Transverse colon (tissue), 3 donors: ENCODE data around the gene MGAT5.

ENCODE experiments used
- POLR2A ChIP-seq: fragments of 450-650 bp; IDR thresholded peaks from one replicate; pipeline ENCODE4 v1.6.1; 2016; ENCODE audit warnings: antibody characterized with exemption, mild to moderate bottlenecking, moderate library complexity
- TF ChIP-seq, protein P1 (sequence below), 5 experiments: fragments of 200-600 bp in 3 of 5; fragments of 450-650 bp in 2 of 5; sonication (generic) in 3 of 5; IDR thresholded peaks; 1 replicate in 2 of 5; 2 replicates in 3 of 5; pipeline ENCODE4 v1.5.1; 2016 to 2017; ENCODE audit warnings: antibody characterized with exemption in 5 of 5, inconsistent platforms in 3 of 5, mild to moderate bottlenecking in 2 of 5, moderate library complexity in 1 of 5

DNA sequence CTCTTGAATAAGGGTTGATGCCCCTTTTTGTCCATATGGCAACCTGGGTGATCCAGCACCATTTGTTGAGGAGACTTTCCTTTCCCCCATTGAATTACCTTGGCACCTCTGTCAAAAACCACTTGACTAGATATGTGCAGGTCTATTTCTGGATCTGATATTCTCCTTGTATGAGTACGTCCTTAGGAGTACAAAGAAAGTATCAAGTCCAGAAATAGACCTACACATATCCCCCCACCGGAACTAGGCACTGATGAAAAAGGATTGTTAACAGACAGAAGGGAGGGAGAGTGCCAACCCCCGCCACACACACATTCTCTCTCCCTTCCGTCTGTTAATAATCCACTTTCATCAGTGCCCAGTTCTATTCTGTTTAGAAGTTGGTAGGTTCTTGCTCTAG lies 239.9 kb downstream of the MGAT5 start:
- TF ChIP-seq, protein P1, sequence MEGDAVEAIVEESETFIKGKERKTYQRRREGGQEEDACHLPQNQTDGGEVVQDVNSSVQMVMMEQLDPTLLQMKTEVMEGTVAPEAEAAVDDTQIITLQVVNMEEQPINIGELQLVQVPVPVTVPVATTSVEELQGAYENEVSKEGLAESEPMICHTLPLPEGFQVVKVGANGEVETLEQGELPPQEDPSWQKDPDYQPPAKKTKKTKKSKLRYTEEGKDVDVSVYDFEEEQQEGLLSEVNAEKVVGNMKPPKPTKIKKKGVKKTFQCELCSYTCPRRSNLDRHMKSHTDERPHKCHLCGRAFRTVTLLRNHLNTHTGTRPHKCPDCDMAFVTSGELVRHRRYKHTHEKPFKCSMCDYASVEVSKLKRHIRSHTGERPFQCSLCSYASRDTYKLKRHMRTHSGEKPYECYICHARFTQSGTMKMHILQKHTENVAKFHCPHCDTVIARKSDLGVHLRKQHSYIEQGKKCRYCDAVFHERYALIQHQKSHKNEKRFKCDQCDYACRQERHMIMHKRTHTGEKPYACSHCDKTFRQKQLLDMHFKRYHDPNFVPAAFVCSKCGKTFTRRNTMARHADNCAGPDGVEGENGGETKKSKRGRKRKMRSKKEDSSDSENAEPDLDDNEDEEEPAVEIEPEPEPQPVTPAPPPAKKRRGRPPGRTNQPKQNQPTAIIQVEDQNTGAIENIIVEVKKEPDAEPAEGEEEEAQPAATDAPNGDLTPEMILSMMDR (IDR thresholded peaks at IDR 0.05): no peak
- no peak for TF ChIP-seq POLR2A
